ENCODE data around the gene LCOR.
"Not testable (repeated sequence)": the region's sequence is repeated elsewhere in the genome, so short reads cannot be mapped to it uniquely, and the experiment has no call there.

LCOR gene

DNA sequence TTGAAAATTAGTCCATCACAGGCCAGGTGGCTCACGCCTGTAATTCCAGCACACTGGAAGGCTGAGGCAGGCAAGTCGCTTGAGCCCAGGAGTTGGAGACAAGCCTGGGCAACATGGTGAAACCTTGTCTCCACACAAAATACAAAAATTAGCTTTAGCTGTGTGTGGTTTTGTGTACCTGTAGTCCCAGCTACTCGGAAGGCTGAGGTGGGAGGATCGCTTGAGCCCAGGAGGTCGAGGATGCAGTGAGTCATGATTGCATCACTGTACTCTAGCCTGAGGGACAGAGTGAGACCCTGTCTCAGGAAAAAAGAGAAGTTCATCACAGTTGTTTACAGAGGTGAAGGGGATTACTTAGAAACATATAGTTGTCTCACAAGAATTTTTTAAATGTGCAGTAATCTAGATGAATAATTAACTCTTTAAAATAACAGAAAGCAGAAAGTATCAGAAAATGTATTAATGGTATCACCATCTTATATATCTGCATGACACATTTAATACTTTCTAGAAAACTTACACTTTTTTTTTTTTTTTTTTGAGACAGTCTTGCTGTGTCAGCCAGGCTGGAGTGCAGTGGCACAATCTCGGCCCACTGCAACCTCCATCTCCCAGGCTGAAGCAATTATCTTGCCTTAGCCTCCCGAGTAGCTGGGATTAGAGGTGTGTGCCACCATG is 8.9 kb downstream of the LCOR start:
- no peak for DNase-seq

GRCh38 chr10:96842896-96843723 is 11.0 kb downstream of the LCOR start:
- DNase-seq, result no peak

GRCh38 chr10:96843823-96844222 is 11.7 kb downstream of the LCOR start:
- DNase-seq, result no peak

DNA sequence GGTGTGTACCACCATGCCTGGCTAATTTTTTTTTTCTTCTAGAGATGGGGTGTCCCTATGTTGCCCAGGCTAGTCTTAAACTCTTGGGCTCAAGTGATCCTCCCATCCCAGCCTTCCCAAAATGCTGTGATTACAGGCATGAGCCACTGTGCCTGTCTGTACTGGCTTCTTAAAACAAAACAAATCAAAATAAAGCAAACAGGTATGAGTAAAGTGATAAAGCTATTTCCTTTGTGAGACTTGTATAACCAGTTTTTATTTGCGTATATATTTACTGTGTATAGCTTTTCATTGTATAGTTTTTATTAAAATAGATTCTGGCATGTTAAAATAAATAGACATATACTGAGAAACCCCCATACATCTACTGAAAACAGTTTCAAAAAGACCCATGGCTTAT is 14.3 kb downstream of the LCOR start:
- no peak for DNase-seq

GRCh38 chr10:96846926-96847325 is 14.8 kb downstream of the LCOR start:
- no peak for DNase-seq

GRCh38 chr10:96847356-96847755 is 15.3 kb downstream of the LCOR start:
- not testable (repeated sequence) for DNase-seq

GRCh38 chr10:96850113-96850512 is 18.0 kb downstream of the LCOR start:
- DNase-seq, result no peak

GRCh38 chr10:96850825-96851224 is 18.7 kb downstream of the LCOR start:
- DNase-seq, result no peak

- DNase-seq, result no peak
These were observed 19.2 kb downstream of the LCOR start for GRCh38 chr10:96851281-96851680.

DNA sequence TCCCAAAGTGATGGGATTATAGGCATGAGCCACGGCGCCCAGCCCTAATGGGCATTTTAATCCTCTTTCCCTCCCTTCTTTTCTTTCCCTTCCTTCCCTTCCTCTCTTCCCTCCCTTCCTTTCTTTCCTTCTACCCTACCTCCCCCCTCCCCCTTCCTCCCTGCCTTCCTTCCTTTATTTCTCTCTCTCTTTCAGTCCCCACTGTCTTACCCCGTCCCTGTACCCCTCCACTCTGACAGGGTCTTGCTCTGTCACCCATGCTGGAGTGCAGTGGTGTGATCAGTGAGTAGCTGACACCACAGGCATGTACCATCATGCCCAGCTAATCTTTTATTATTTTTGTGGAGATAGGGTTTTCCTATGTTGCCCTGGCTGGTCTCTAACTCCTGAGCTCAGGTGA is 24.2 kb downstream of the LCOR start:
- DNase-seq, result no peak

DNA sequence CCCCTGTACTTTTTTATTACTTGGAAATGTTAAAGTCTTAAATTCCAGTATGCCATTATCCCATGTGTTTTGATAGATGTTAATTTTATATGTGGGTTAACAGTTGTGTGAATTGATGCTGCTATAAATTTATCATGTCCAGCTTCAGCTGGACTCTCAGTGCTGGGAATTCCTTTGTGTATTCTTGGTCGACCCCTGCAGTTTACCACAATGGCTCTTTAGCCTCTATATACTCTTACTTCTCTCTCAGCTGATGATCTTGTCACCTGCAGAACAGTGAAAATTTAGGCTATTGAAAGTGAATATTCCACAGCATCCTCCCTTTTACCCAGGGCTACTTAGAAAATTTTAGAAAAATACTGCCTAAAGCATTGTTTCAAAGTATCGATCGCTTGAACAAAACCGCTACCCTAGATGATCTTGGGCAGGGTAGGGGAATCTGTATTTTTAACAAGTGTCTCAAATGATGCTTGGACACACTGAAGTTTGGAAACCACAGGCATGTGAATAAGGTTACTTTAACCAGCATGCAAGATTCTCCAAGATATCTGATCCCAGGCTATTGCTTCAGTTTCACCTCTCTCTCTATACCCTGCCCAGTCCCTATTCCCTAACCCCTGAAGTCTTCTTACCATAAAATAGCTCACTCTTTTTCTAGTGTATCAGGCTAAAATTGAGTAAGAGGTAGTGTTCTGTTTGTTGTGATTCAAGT is 25.4 kb downstream of the LCOR start:
- DNase-seq, result no peak

DNA sequence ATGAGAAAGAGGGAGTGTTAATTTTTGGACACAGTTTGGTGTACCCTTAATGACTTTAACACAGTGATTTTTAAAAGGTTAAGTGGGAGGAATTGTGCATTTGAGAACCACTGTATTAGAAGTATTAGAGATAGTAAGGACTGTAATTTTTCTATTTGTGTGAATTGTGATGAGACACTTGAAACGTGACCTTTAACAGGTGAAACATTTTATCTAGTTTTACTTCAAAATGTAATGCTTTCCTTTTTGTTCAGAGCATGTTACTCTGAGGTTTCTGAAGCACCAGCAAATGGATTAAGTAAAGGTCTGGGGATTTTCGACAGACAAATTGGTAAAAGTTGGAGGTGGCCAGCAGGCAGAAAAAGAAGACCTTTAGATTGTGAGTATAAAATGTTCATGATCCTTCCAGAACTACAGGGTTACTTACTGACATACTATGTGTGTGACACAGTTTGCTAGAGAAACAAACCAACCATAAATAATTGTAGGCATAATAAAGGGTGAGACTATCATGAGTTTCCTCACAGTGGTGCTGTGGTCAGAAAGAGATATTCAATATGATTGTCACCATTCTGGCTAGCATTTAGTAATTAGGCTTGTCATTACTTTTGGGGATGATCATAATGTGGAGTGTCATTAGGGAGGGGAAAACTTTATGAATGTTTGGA is 26.1 kb downstream of the LCOR start:
- no peak for DNase-seq

DNA sequence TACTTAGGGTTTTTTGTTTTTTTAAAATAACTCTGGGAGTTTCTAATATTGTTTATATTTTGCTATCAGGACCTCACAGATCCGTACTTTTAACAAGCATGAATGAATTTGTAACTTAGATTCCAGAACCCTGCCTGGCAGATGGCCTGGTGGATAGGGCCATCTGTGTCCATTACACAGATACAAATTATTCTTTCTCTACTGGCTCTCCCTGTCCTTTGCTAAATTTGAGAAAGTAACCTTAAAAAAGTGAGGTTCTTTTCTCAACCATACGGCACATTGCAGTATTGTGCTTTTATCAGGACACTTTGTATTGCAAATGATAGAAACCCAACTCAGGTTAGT is 26.6 kb downstream of the LCOR start:
- DNase-seq, result no peak

- DNase-seq, result no peak
These were observed 28.7 kb downstream of the LCOR start for GRCh38 chr10:96860631-96861277.

DNA sequence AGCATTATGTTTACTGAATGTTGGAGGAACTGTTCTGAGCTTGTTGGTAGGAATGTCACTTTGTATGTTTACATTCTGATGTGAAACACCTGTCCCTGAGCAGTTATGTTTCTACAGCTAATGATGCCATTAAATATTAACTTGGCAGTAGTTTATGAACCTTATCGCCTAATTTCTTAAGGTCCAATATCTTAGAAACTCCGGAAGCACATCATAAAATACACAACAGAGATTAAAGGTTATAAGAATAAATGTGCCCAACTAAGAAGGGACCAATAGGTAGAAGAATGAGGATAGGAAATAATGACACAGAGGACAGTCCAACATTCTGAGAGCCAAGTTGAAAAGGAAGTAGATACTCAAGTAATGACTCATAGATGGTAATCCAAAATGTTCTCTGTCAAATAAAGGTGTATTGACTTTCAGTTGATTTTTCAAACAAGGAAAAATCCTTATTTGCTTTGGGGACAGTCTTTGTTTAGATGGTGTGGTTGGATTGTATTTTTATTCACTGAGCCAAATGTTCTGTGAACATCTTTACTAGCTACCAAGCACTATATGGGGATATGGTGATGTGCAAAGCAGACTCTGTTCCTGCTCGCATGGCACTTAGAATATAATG is 31.9 kb downstream of the LCOR start:
- no peak for DNase-seq

GRCh38 chr10:96873086-96873485 is 41.0 kb downstream of the LCOR start:
- no peak for DNase-seq

DNA sequence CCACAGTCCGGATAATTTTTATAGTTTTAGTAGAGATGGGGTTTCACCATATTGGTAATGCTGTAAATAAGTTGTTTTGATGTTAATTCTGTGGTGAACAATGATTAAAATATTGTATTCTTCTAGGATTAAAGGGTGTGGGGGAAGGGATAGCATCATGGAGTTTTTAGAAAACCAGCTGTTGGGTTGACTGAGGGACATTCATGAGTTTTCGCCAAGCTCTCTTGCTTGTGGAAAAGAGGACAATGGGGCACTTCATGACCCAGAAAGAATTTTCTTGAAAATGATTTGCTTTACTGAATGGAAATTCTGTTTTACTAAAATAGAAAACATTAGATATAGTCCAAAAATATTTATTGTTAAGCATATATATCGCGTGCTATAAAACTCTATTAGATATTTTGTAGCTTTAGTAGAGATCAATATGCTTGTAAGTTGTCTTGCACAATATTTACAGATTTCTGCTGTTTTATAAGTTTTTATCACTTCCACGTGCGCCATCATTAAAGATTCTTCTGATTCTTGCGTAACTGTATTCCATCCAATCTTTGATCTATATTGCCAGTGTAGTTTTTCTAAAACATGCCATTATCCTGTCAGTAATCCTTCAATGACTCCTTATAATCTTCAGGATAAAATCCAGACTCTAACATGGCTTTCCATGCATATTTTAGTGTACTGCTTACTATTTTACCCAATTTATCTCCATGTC is 41.8 kb downstream of the LCOR start:
- no peak for DNase-seq

- DNase-seq, result no peak
These were observed 46.0 kb downstream of the LCOR start for GRCh38 chr10:96878057-96878456.

DNA sequence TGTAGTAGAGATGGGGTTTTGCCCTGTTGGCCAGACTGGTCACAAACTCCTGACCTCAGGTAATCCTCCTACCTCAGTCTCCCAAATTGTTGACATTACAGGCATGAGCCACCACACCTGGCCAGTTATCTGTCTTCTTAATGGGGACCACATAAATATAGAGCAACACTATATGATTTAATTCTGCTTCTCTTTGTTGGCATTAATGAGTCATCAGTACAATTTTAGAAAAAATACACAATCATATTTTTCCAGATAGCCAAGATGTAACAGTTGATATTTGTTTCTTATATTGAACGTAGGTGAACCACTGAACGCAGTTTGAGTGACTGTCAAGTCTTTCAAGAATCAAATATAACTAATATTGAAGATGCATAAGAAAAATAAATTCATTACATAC is 48.5 kb downstream of the LCOR start:
- DNase-seq, result no peak

- no peak for DNase-seq
These were observed 57.5 kb downstream of the LCOR start for GRCh38 chr10:96889415-96890171.

DNA sequence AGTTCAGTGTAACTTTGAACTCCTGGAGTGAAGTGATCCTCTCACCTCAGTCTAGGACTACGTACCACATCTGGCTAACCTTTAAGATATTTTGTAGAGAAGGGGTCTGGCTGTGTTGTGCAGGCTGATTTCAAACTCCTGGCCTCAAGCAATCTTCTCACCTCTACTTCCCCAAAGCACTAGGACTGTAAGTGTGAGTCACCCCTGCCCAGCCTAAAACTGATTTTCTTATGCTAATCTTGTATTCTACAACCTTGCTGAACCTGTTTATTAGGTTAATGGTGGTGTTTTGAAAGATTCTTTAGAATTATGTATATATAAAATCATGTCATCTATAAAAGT is 58.0 kb downstream of the LCOR start:
- DNase-seq, result no peak
